ENCODE results near the gene TAF11L13. TPM values are rescaled to one million over a fixed set of nuclear protein-coding genes. Genes with fewer than 3 reads are reported as not detected.

The TAF11L13 gene
- total RNA-seq, 1 experiment from 2014 or later = not detected

DNA sequence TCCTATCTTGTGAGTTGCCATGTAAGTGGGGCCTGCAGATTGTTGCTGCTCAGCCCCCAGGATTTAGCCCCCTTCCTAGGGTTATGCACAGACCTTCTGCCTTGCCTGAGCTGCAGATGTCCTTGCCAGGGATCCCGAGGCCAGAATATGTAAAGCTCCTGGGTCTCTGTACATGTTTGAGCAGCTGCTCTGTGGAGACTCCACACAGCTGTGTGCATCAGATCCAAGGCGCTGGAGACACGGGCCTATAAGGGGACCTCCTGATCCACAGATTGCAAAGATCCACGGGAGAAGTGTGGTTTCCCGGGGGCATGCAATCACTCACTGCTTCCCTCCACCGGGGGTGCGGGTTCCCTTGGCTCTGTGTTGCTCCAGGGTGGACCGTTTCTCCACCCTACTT lies 31.3 kb downstream of the TAF11L13 start:
- Histone ChIP-seq H3K4me2 (ENCODE audit: low read depth, low read length, poor library complexity, severe bottlenecking) (no peak overlapping the region), H3K27ac (ENCODE audit: low read length) (no peak overlapping the region), H3K36me3 (ENCODE audit: insufficient read depth, low read length) (no peaks in the 10 kb centered on the region), H2AFZ (ENCODE audit: low read length) (no peak overlapping the region), H3K4me3 (ENCODE audit: low read length) (no peak overlapping the region), H3K9me2 (replicated peaks; ENCODE audit: insufficient read depth, low read length) (no peaks in the 10 kb centered on the region), H3K9me3 (ENCODE audit: low read length) (no peaks in the 10 kb centered on the region; the same call in 1 of the 2 replicates), H3K79me2 (ENCODE audit: low read length) (no peaks in the 10 kb centered on the region), H4K20me1 (ENCODE audit: insufficient read depth, low read depth, low read length) (no peaks in the 10 kb centered on the region), H3K9ac (ENCODE audit: low read length) (no peak overlapping the region), H3K4me1 (ENCODE audit: low read length) (no peaks in the 10 kb centered on the region), H3K27me3 (ENCODE audit: low read length) (no peaks in the 10 kb centered on the region)
- no peak for DNase-seq

DNA sequence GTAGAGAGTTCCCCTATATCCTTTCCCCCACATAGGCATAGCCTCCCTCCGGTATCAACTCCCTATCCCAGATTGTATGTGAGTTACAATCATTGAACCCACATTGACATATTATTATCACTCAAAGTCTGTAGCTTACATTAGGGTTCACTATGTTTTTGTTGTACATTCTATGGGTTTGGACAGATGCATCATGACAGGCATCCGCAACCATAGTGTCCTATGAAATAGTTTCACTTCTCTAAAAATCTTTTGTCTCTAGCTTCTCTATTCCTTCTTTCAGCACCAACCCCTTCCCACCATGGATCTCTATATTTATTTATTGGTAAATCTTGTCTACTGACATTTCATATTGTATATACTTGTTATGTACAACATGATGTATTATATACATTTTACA lies 33.9 kb downstream of the TAF11L13 start:
- Histone ChIP-seq H4K20me1 (ENCODE audit: insufficient read depth, low read depth, low read length) (no peaks in the 10 kb centered on the region), H3K27ac (ENCODE audit: low read length) (no peak overlapping the region), H3K36me3 (ENCODE audit: insufficient read depth, low read length) (no peaks in the 10 kb centered on the region), H3K4me3 (ENCODE audit: low read length) (no peak overlapping the region), H3K27me3 (ENCODE audit: low read length) (no peaks in the 10 kb centered on the region), H3K9me2 (replicated peaks; ENCODE audit: insufficient read depth, low read length) (no peaks in the 10 kb centered on the region), H3K4me2 (ENCODE audit: low read depth, low read length, poor library complexity, severe bottlenecking) (no peak overlapping the region), H3K9ac (ENCODE audit: low read length) (no peak overlapping the region), H2AFZ (ENCODE audit: low read length) (no peak overlapping the region), H3K4me1 (ENCODE audit: low read length) (no peaks in the 10 kb centered on the region), H3K9me3 (ENCODE audit: low read length) (peaks cover 5% of the 10 kb centered on the region), H3K79me2 (ENCODE audit: low read length) (no peaks in the 10 kb centered on the region)
- DNase-seq = no peak

DNA sequence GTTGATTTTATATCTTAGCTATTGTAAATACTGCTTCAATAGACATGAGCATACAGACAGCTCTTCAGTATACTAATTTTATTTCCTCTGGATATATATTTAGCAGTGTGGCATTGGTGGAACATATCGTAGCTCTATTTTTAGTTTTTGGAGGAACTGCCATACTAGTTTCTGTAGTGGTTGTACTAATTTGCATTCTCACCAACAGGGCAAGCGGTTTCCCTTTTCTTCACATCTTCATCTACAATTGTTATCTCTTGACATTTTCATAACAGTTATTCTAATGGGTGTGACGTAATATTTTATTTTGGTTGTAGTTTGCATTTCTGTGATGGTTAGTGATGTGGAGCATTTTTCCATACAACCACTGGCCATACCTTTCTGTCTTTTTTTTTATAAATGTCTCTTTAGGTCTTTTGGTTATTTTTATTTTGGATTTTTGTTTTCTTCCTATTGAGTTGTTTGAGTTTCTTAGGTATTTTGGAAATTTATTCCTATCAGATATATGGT lies 34.9 kb downstream of the TAF11L13 start:
- no peaks in the 10 kb centered on the region for H3K9me2 ChIP-seq (replicated peaks; ENCODE audit: insufficient read depth, low read length)
- H3K9ac ChIP-seq (ENCODE audit: low read length) = no peak overlapping the region
- no peak overlapping the region for H3K4me3 ChIP-seq (ENCODE audit: low read length)
- no peaks in the 10 kb centered on the region for H3K4me1 ChIP-seq (ENCODE audit: low read length)
- H3K27ac ChIP-seq (ENCODE audit: low read length) = no peak overlapping the region
- H3K4me2 ChIP-seq (ENCODE audit: low read depth, low read length, poor library complexity, severe bottlenecking) = no peak overlapping the region
- H3K36me3 ChIP-seq (ENCODE audit: insufficient read depth, low read length) = no peaks in the 10 kb centered on the region
- no peak for DNase-seq
- H3K79me2 ChIP-seq (ENCODE audit: low read length) = no peaks in the 10 kb centered on the region
- no peaks in the 10 kb centered on the region for H4K20me1 ChIP-seq (ENCODE audit: insufficient read depth, low read depth, low read length)
- H3K27me3 ChIP-seq (ENCODE audit: low read length) = no peaks in the 10 kb centered on the region
- H3K9me3 ChIP-seq (ENCODE audit: low read length) = peaks cover 11% of the 10 kb centered on the region
- H2AFZ ChIP-seq (ENCODE audit: low read length) = no peak overlapping the region

DNA sequence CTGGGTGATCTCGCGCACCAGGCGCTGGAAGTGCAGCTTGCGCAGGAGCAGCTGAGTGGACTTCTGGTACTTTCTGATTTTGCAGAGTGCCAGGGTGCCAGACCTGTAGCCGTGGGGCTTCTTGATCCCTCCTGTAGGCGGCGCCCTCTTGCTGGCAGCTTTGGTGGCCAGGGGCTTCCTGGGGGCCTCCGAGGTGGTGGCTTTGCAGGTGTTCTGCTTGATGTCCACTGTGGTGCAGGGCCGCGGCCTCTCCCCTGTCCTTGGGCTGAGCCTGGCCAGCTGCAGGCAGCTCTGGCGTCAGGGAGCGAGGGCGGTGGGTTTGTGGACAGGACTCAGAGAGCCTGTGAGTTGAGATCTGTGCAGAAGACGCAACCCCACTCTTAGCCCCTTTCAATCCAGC lies 38.5 kb downstream of the TAF11L13 start:
- no peak overlapping the region for H3K4me3 ChIP-seq (ENCODE audit: low read length)
- H3K9me3 ChIP-seq (ENCODE audit: low read length) = peaks cover 11% of the 10 kb centered on the region
- no peaks in the 10 kb centered on the region for H3K4me1 ChIP-seq (ENCODE audit: low read length)
- H3K36me3 ChIP-seq (ENCODE audit: insufficient read depth, low read length) = no peaks in the 10 kb centered on the region
- no peak for DNase-seq
- H3K9me2 ChIP-seq (replicated peaks; ENCODE audit: insufficient read depth, low read length) = no peaks in the 10 kb centered on the region; the same call in 1 of the 2 replicates
- H3K9ac ChIP-seq (ENCODE audit: low read length) = no peak overlapping the region
- no peak overlapping the region for H2AFZ ChIP-seq (ENCODE audit: low read length)
- no peaks in the 10 kb centered on the region for H4K20me1 ChIP-seq (ENCODE audit: insufficient read depth, low read depth, low read length)
- H3K27me3 ChIP-seq (ENCODE audit: low read length) = no peaks in the 10 kb centered on the region
- no peak overlapping the region for H3K27ac ChIP-seq (ENCODE audit: low read length)
- no peaks in the 10 kb centered on the region for H3K79me2 ChIP-seq (ENCODE audit: low read length)
- no peak overlapping the region for H3K4me2 ChIP-seq (ENCODE audit: low read depth, low read length, poor library complexity, severe bottlenecking)

DNA sequence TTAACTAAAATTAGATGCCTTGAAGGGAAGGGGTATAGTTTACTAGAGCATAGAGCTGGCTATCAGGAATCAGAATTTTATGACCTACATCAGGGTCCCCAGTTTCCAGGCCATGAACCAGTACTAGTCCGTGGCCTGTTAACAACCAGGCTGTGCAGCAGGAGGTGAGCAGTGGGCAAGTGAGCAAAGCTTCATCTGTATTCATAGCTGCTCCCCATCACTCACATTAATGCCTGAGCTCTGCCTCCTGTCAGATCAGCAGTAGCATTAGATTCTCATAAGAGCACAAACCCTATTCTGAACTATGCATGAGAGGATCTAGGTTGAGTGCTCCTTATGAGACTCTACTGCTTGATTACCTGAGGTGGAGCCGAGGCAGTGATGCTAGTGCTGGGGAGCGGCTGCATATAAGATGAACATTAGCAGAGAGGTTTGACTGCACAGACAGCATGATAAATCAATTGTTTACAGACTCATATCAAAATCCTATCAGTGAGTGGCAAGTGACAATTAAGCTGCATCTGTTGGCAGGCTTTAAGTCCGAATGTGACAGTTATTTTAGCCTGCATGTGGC lies 47.0 kb downstream of the TAF11L13 start:
- Histone ChIP-seq H2AFZ (ENCODE audit: low read length) (no peak overlapping the region), H3K4me2 (ENCODE audit: low read depth, low read length, poor library complexity, severe bottlenecking) (no peak overlapping the region), H3K27ac (ENCODE audit: low read length) (no peak overlapping the region), H3K9ac (ENCODE audit: low read length) (no peak overlapping the region), H3K36me3 (ENCODE audit: insufficient read depth, low read length) (no peaks in the 10 kb centered on the region), H3K4me3 (ENCODE audit: low read length) (no peak overlapping the region), H3K9me3 (ENCODE audit: low read length) (peaks cover 4% of the 10 kb centered on the region; the same call in 1 of the 2 replicates), H3K4me1 (ENCODE audit: low read length) (no peaks in the 10 kb centered on the region), H3K27me3 (ENCODE audit: low read length) (no peaks in the 10 kb centered on the region), H3K79me2 (ENCODE audit: low read length) (no peaks in the 10 kb centered on the region), H4K20me1 (ENCODE audit: insufficient read depth, low read depth, low read length) (no peaks in the 10 kb centered on the region), H3K9me2 (replicated peaks; ENCODE audit: insufficient read depth, low read length) (no peaks in the 10 kb centered on the region; the same call in 1 of the 2 replicates)
- DNase-seq = no peak

DNA sequence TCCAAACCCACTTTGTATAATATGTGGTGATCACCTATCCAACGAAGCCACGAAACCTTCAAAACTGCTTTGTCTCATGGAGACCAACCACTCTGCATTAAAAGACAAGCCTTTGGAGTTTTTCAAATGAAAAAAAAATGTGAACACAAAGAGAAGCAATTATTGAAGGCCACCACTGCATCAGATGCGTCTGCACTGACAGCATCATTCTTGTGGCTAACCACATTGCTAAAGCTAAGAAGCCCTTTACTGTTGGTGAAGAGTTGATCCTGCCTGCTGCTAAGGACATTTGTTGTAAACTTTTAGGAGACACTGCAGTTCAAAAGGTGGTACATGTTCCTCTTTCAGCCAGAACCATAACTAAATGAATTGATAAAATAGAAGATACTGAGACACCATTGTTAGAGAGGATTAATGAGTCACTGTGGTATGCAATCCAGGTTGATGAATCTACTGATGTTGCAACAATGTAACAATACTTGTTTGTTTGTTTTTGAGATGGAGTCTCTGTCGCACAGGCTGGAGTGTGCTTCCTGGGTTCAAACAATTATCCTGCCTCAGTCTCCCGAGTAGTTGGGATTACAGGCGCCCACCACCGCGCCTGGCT lies 47.8 kb downstream of the TAF11L13 start:
- Histone ChIP-seq H3K9ac (ENCODE audit: low read length) (no peak overlapping the region), H3K36me3 (ENCODE audit: insufficient read depth, low read length) (no peaks in the 10 kb centered on the region), H3K9me3 (ENCODE audit: low read length) (peaks cover 4% of the 10 kb centered on the region; the same call in 1 of the 2 replicates), H3K27me3 (ENCODE audit: low read length) (no peaks in the 10 kb centered on the region), H3K9me2 (replicated peaks; ENCODE audit: insufficient read depth, low read length) (no peaks in the 10 kb centered on the region; the same call in 1 of the 2 replicates), H2AFZ (ENCODE audit: low read length) (no peak overlapping the region), H3K79me2 (ENCODE audit: low read length) (no peaks in the 10 kb centered on the region), H3K4me2 (ENCODE audit: low read depth, low read length, poor library complexity, severe bottlenecking) (no peak overlapping the region), H4K20me1 (ENCODE audit: insufficient read depth, low read depth, low read length) (no peaks in the 10 kb centered on the region), H3K4me3 (ENCODE audit: low read length) (no peak overlapping the region), H3K4me1 (ENCODE audit: low read length) (no peaks in the 10 kb centered on the region), H3K27ac (ENCODE audit: low read length) (no peak overlapping the region)
- no peak for DNase-seq

DNA sequence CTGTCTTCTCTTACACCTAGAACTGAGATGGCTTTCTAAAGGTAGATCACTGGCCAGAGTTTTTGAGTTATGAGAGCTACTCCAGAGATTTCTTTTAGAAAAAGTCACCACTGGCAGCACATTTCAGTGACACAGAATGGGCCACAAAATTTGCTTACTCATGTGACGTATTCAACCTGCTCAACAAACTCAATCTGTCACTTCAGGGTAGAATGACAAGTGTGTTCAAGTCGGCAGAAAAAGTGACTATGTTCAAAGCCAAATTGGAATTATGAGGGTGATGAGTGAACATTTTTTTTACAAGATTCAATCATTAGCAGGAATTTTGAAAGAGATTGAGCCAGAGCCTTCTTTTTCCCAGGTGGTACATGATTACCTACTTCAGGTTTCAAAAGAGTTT lies 48.8 kb downstream of the TAF11L13 start:
- Histone ChIP-seq H3K36me3 (ENCODE audit: insufficient read depth, low read length) (no peaks in the 10 kb centered on the region), H3K4me1 (ENCODE audit: low read length) (no peaks in the 10 kb centered on the region), H2AFZ (ENCODE audit: low read length) (no peak overlapping the region), H3K9me2 (replicated peaks; ENCODE audit: insufficient read depth, low read length) (no peaks in the 10 kb centered on the region), H4K20me1 (ENCODE audit: insufficient read depth, low read depth, low read length) (no peaks in the 10 kb centered on the region), H3K4me3 (ENCODE audit: low read length) (no peak overlapping the region), H3K9ac (ENCODE audit: low read length) (no peak overlapping the region), H3K4me2 (ENCODE audit: low read depth, low read length, poor library complexity, severe bottlenecking) (no peak overlapping the region), H3K27ac (ENCODE audit: low read length) (no peak overlapping the region), H3K9me3 (ENCODE audit: low read length) (peaks cover 1% of the 10 kb centered on the region; the same call in 1 of the 2 replicates), H3K27me3 (ENCODE audit: low read length) (no peaks in the 10 kb centered on the region), H3K79me2 (ENCODE audit: low read length) (no peaks in the 10 kb centered on the region)
- DNase-seq = no peak
